Measurements from ENCODE around the gene SNRPF. TPM values are rescaled to one million over a fixed set of nuclear protein-coding genes. Genes with fewer than 3 reads are reported as not detected.

The SNRPF gene
- polyA plus RNA-seq, 2 of the 4 experiments (the other 2 are of a cell fraction): 66.3 to 204 TPM

DNA sequence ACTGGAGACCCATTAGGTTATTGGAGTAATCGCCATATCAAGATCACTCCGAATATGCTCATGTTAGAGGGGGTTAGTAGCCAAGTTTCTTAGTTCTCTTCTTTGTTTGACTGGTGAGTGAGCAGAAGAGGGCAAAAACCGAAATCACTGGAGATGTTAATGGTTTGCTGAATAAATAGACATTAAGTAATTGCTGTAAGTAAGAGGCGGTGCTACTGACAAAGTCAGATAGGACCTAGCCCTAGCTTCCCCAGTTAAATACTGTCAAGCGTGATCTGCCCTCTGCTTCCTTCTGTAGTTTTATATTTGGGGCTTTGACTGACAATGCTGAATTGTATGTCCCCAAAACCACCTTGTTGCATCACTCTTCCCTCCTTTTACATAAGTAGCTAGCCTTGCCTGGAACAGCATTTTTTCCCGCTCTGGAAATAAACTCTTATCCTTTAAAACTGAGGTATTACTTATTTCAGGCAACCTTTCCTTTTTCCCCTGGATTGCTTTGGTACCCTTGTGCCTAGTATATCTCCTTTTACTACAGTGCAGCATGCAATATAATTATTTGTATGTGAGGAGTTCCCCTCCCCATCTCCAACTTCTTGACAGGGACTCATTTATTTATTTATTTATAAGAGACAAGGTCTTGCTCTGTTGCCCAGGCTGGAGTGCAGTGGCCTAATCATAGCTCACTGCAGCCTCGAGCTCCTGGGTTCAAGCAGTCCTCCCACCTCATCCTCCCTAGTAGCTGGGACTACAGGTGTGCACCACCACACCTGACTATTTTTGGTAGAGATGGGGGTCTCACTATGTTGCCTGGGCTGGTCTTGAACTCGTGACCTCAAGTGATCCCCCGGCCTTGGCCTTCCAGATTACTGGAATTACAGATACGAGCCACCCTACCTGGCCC lies 1.4 kb downstream of the SNRPF start:
- H3K4me3 ChIP-seq: peak overlapping the region; percentile 67
- peak overlapping the region; percentile 90 for H3K4me2 ChIP-seq
- ATAC-seq (no peak), DNase-seq (ENCODE audit: low read depth in 1 of 2, low spot score in 1 of 2) (no peak), FAIRE-seq (no peak)
- WGBS (ENCODE audit: missing lambda C conversion rate): 70% methylated on average over 10 of the region's 10 CpGs
- H3K4me1 ChIP-seq: peaks cover 14% of the 10 kb centered on the region; the same call in 1 of the 3 replicates
- H3K27ac ChIP-seq: peak overlapping the region; percentile 86 to 91
- ChIA-PET POLR2A (interaction anchor here (0.6 to 1.6 kb wide), 3 partner anchors 13 to 213 kb away, joined by 3 to 11 read pairs (median 4); partner anchors contain the start of genes AMDHD1 and CCDC38), CTCF (interaction anchor here (0.5 to 1.9 kb wide), 3 partner anchors 11 to 387 kb away, joined by 3 to 6 read pairs (median 3); no protein-coding TSS in a partner anchor)
- TF ChIP-seq CEBPB (IDR thresholded peaks at IDR 0.05) (peak in 1 of 2 experiments; percentile 36; a peak in 2 of 4 replicates), PHF8 (IDR thresholded peaks at IDR 0.05; ENCODE audit: borderline replicate concordance, low read depth) (no peak), ESRRA (IDR thresholded peaks at IDR 0.05; ENCODE audit: borderline replicate concordance, low read length) (no peak)
- H3K9me3 ChIP-seq: peaks cover 12% of the 10 kb centered on the region

GRCh38 chr12:95862038-95862437 lies 3.3 kb downstream of the SNRPF start:
- Histone ChIP-seq H3K4me3 (no peak overlapping the region), H3K27ac (no peak overlapping the region), H3K9me3 (peaks cover 12% of the 10 kb centered on the region), H3K4me2 (no peak overlapping the region), H3K4me1 (peaks cover 14% of the 10 kb centered on the region; the same call in 1 of the 3 replicates)
- no peak for ATAC-seq
- no peak for DNase-seq (ENCODE audit: low read depth in 1 of 2, low spot score in 1 of 2)
- POLR2A ChIA-PET: no interaction called here
- TF ChIP-seq HDAC2 (IDR thresholded peaks at IDR 0.05) (0 out of 2 replicates have a peak, but pooled peaks have one; percentile 53), CHD4 (IDR thresholded peaks at IDR 0.05; ENCODE audit: borderline replicate concordance) (no peak)
- CTCF ChIA-PET: no interaction called here
- FAIRE-seq: no peak
- 93% methylated on average over 3 of the region's 3 CpGs for WGBS (ENCODE audit: missing lambda C conversion rate)

- ChIA-PET CTCF (interaction anchor here (0.6 kb wide), 1 partner anchor 157 kb away, joined by 4 read pairs; no protein-coding TSS in a partner anchor), POLR2A (no interaction called here)
- no peak for DNase-seq (ENCODE audit: low read depth in 1 of 2, low spot score in 1 of 2)
- no peak for FAIRE-seq
- peaks cover 10% of the 10 kb centered on the region; the same call in 1 of the 3 replicates for H3K4me1 ChIP-seq
- H3K4me3 ChIP-seq: no peak overlapping the region
- peak; percentile 87 for TF ChIP-seq MAFK (IDR thresholded peaks at IDR 0.05; ENCODE audit: partially characterized antibody)
- no peak for TF ChIP-seq HOXB13 (CRISPR knock-in tag; IDR thresholded peaks at IDR 0.05; ENCODE audit: low read depth)
- no peak for ATAC-seq
- H3K4me2 ChIP-seq: no peak overlapping the region
- peaks cover 12% of the 10 kb centered on the region for H3K9me3 ChIP-seq
- H3K27ac ChIP-seq: no peak overlapping the region
These were observed 4.6 kb downstream of the SNRPF start for GRCh38 chr12:95863337-95863736.

- ChIA-PET POLR2A (no interaction called here), CTCF (no interaction called here)
- FAIRE-seq (no peak), ATAC-seq (no peak), DNase-seq (ENCODE audit: low read depth in 1 of 2, low spot score in 1 of 2) (no peak)
- no peaks in the 10 kb centered on the region for H3K9me3 ChIP-seq
- no peak overlapping the region for H3K4me3 ChIP-seq
- no peak overlapping the region for H3K27ac ChIP-seq
- H3K4me2 ChIP-seq: no peak overlapping the region
- 92% methylated on average over 4 of the region's 4 CpGs for WGBS (ENCODE audit: missing lambda C conversion rate)
- no peaks in the 10 kb centered on the region for H3K4me1 ChIP-seq
- TF ChIP-seq ZFP36 (IDR thresholded peaks at IDR 0.05; ENCODE audit: borderline replicate concordance, partially characterized antibody): no peak
- TF ChIP-seq MAZ (IDR thresholded peaks at IDR 0.05; ENCODE audit: borderline replicate concordance, low read depth, low read length): no peak
- TF ChIP-seq, protein P1, sequence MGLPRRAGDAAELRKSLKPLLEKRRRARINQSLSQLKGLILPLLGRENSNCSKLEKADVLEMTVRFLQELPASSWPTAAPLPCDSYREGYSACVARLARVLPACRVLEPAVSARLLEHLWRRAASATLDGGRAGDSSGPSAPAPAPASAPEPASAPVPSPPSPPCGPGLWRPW (IDR thresholded peaks at IDR 0.05): no peak
- TF ChIP-seq MAX (IDR thresholded peaks at IDR 0.05): no peak
- no peak for TF ChIP-seq MYC (IDR thresholded peaks at IDR 0.05; ENCODE audit: borderline replicate concordance, low read length)
- TF ChIP-seq ZNF302 (CRISPR knock-in tag; IDR thresholded peaks at IDR 0.05): no peak
- no peak for TF ChIP-seq CHD2 (IDR thresholded peaks at IDR 0.05; ENCODE audit: low read length, partially characterized antibody)
- no peak for TF ChIP-seq MAFK (IDR thresholded peaks at IDR 0.05; ENCODE audit: partially characterized antibody)
These were observed 12.1 kb downstream of the SNRPF start for GRCh38 chr12:95870897-95871296.

DNA sequence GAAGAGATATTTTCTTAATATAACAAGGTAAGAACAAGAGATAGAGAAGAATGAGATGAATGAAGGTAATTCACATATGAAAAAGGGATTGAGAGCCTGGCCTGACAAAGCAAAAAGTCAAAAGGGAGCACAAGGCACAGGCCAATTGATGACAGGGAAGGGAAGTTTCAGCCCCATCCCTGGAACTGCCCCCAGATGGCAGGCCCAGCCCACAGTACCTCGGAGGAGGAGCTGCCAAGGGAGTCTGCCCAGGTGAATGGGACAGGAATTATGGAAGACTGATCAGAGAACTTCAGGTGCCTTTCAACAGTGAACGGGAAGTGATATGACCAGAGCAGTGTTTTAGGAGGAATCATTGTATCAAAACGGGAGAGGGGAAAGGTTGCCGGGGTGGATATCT lies 15.7 kb downstream of the SNRPF start:
- Histone ChIP-seq H3K4me3 (no peak overlapping the region), H3K4me2 (no peak overlapping the region), H3K9me3 (no peaks in the 10 kb centered on the region), H3K27ac (no peak overlapping the region), H3K4me1 (no peaks in the 10 kb centered on the region)
- 0 out of 2 replicates have a peak, but pooled peaks have one; percentile 7 for TF ChIP-seq POLR2A (IDR thresholded peaks at IDR 0.05; ENCODE audit: low read length)
- no peak for TF ChIP-seq HOXB5 (CRISPR knock-in tag; IDR thresholded peaks at IDR 0.05)
- ATAC-seq: peak in 1 of 2 experiments; percentile 23; a peak in 2 of 6 replicates
- 91% methylated on average over 4 of the region's 4 CpGs for WGBS (ENCODE audit: missing lambda C conversion rate)
- CTCF ChIA-PET: no interaction called here
- POLR2A ChIA-PET: no interaction called here
- DNase-seq (ENCODE audit: low read depth in 1 of 2, low spot score in 1 of 2): no peak
- no peak for FAIRE-seq

Measured in A549 (cell line).